Neural progenitor cell (in vitro differentiated cells): ENCODE data around the gene ZNF827.

Source experiments
- CTCF ChIP-seq: fragments of 200-600 bp; sonication (generic); IDR thresholded peaks from 2 replicates; pipeline ENCODE4 v1.5.1; 2017; ENCODE audit warnings: antibody characterized with exemption, mild to moderate bottlenecking
- EZH2 ChIP-seq: fragments of 200-600 bp; sonication (generic); IDR thresholded peaks from 2 replicates; pipeline ENCODE4 v1.6.1; 2017; ENCODE audit warnings: antibody characterized with exemption, mild to moderate bottlenecking, moderate library complexity
- EZH2phosphoT487 ChIP-seq: fragments of 200-600 bp; sonication (generic); IDR thresholded peaks from 2 replicates; pipeline ENCODE4 v1.6.1; 2017; ENCODE audit warnings: antibody characterized with exemption

GRCh38 chr4:145845118-145845517, 93.5 kb downstream of the ZNF827 start:
- TF ChIP-seq CTCF (no peak), EZH2phosphoT487 (no peak), EZH2 (no peak)
